ENCODE results near the gene MTMR2.

DNA sequence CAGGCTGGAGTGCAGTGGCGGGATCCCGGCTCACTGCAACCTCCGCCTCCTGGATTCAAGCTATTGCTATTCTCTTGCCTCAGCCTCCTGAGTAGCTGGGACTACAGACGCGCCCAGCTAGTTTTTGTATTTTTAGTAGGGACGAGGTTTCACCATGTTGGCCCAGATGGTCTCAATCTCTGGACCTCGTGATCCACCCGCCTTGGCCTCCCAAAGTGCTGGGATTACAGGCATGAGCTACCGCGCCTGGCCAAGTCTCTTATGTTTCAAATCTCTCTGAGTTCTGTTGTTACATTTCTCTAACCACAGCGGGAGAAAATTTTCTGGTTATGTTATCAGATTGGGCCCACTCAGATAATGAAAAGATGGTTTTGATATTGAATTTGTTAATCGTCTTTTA is 123.5 kb downstream of the MTMR2 start:
- TF ChIP-seq, protein P1, sequence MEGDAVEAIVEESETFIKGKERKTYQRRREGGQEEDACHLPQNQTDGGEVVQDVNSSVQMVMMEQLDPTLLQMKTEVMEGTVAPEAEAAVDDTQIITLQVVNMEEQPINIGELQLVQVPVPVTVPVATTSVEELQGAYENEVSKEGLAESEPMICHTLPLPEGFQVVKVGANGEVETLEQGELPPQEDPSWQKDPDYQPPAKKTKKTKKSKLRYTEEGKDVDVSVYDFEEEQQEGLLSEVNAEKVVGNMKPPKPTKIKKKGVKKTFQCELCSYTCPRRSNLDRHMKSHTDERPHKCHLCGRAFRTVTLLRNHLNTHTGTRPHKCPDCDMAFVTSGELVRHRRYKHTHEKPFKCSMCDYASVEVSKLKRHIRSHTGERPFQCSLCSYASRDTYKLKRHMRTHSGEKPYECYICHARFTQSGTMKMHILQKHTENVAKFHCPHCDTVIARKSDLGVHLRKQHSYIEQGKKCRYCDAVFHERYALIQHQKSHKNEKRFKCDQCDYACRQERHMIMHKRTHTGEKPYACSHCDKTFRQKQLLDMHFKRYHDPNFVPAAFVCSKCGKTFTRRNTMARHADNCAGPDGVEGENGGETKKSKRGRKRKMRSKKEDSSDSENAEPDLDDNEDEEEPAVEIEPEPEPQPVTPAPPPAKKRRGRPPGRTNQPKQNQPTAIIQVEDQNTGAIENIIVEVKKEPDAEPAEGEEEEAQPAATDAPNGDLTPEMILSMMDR (IDR thresholded peaks at IDR 0.05): no peak
- no peak for TF ChIP-seq EZH2 (IDR thresholded peaks at IDR 0.05; ENCODE audit: borderline replicate concordance, insufficient read depth, low read depth, low read length, poor library complexity, severe bottlenecking)

Data from B cell (primary cell).